Gastroesophageal sphincter (tissue), 4 donors: ENCODE data around the gene DMPK. TPM values are rescaled to one million over a fixed set of nuclear protein-coding genes. Genes with fewer than 3 reads are reported as not detected.
A peak's percentile ranks its signal among the peaks of the same experiment; 100 is the strongest.

Experiments
- ATAC-seq: fragments of 150-250 bp; one replicate; pipeline ENCODE4 v1.9.1; 2016; ENCODE audit warnings: mild to moderate bottlenecking, moderate library complexity
- H3K27ac ChIP-seq, 4 donors: fragments of 200-600 bp; sonication (generic) in 3 of 4; 1 replicate in 3 of 4; 2 replicates in 1 of 4; pipeline ENCODE4 v1.5.1; 2016 to 2019
- H3K27me3 ChIP-seq: fragments of 200-600 bp; sonication (generic); one replicate; pipeline ENCODE4 v1.5.1; 2019
- H3K36me3 ChIP-seq, 2 donors: fragments of 200-600 bp; sonication (generic); one replicate each; pipeline ENCODE4 v1.5.1; 2019; ENCODE audit warnings: control low read depth in 1 of 2
- H3K4me1 ChIP-seq, 3 donors: fragments of 200-600 bp; sonication (generic); 1 replicate in 2 of 3; 2 replicates in 1 of 3; pipeline ENCODE4 v1.5.1; 2016 to 2019; ENCODE audit warnings: control low read depth in 2 of 3
- H3K4me3 ChIP-seq, 2 donors: fragments of 200-600 bp; sonication (generic); one replicate each; pipeline ENCODE4 v1.5.1; 2019; ENCODE audit warnings: mild to moderate bottlenecking in 1 of 2, moderate library complexity in 1 of 2
- H3K9me3 ChIP-seq, 3 donors: fragments of 200-600 bp; sonication (generic); one replicate each; pipeline ENCODE4 v1.5.1; 2017 to 2019; ENCODE audit warnings: control low read depth in 2 of 3
- CTCF ChIP-seq, 4 experiments: fragments of 200-600 bp in 2 of 4; fragments of 450-650 bp in 2 of 4; sonication (generic) in 1 of 4; IDR thresholded peaks; one replicate each; pipeline ENCODE4 v1.5.1; 2017 to 2019; ENCODE audit warnings: antibody characterized with exemption in 4 of 4, mild to moderate bottlenecking in 2 of 4, moderate library complexity in 2 of 4
- EP300 ChIP-seq: sonication (generic); formaldehyde crosslinking; IDR thresholded peaks from one replicate; pipeline ENCODE4 v1.6.1; 2017; ENCODE audit warnings: antibody characterized with exemption, mild to moderate bottlenecking
- POLR2A ChIP-seq, 2 donors: fragments of 450-650 bp; IDR thresholded peaks; one replicate each; pipeline ENCODE4 v1.6.1; 2017; ENCODE audit warnings: antibody characterized with exemption in 2 of 2, mild to moderate bottlenecking in 2 of 2, moderate library complexity in 1 of 2
- POLR2AphosphoS5 ChIP-seq: sonication (generic); formaldehyde crosslinking; IDR thresholded peaks from one replicate; pipeline ENCODE4 v1.6.1; 2017; ENCODE audit warnings: antibody characterized with exemption
- WGBS, 2 donors: methylation state at CpG; one replicate each; pipeline ENCODE4 v1.1.5; 2018; ENCODE audit warnings: low coverage in 1 of 2; 5-methylcytosine and 5-hydroxymethylcytosine counted together
- total RNA-seq, 4 donors: library from RNA; depleted of rRNA; stranded (reverse); fragments of >200 nt; gene quantifications; one replicate each; pipeline ENCODE4 v1.1.0, GENCODE V29; 2016

Gene DMPK
- total RNA-seq, 4 donors from 2014 or later, result 223 to 464 (median 330) TPM

- no peaks in the 10 kb centered on the region for H3K27me3 ChIP-seq
- WGBS, 2 donors, result 71 to 84% methylated on average over 2 to 10 of the region's 10 CpGs
- H3K4me1 ChIP-seq, result peaks cover 0 to 17% (median 0%) of the 10 kb centered on the region in 3 donors
- no peaks in the 10 kb centered on the region for H3K9me3 ChIP-seq
- H3K27ac ChIP-seq, result no peak overlapping the region
- TF ChIP-seq EP300 (no peak), CTCF (IDR thresholded peaks at IDR 0.05) (no peak)
- ATAC-seq, result no peak
- H3K36me3 ChIP-seq, result no peaks in the 10 kb centered on the region
- H3K4me3 ChIP-seq, result no peak overlapping the region
Observed at GRCh38 chr19:45739498-45740439, 42.5 kb downstream of the DMPK start.

DNA sequence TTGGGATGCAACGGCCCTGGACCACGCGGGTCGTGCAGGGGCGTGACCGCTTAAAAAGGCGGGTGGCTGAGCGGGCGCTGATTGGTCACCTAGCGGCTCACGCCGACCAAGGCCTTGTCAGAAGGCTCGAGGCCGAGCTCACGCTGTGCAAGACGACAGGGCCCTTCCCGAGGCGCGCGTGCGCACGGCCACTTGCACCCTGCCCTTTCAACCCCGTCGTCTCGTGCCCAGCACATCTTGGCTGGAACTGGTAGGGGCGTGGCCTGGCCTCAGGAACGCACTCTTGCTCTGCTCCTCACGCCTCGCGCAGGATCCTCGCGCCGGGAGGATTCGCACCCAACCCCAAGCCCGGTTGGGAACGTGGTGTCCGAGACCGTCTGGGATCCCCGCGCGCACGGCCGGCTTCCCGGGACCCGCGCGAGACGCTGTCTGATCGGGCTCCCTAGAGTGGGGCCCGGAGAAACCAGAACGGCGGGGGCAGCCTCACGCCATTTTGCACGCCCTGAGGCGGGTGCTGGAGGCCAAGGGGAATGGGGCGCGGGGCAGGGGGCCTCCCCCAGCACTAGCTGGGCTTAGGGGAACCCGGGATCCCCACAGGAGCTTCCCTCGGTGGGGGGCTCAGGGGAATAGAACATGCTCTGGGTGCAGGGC is 49.0 kb downstream of the DMPK start, which contains the start of gene MEIOSIN:
Gene MEIOSIN (plus strand): TSS at position 280 of the 651 bp plus-strand sequence. CDS start 1,938 bp downstream, outside the sequence.
- ATAC-seq, result no peak
- H3K4me1 ChIP-seq, result peaks cover 0 to 21% (median 15%) of the 10 kb centered on the region in 3 donors
- H3K27ac ChIP-seq, result no peak within 1 kb of the TSS
- H3K4me3 ChIP-seq, result no peak within 1 kb of the TSS
- H3K9me3 ChIP-seq, result no peaks in the 10 kb centered on the region
- TF ChIP-seq POLR2A (IDR thresholded peaks at IDR 0.05), result no peak
- TF ChIP-seq POLR2AphosphoS5, result no peak
- TF ChIP-seq CTCF (IDR thresholded peaks at IDR 0.05), result no peak
- no peak for TF ChIP-seq EP300
- 91 to 100% methylated on average over 1 to 19 of the region's 59 CpGs for WGBS, 2 donors
- no peaks in the 10 kb centered on the region for H3K27me3 ChIP-seq
- H3K36me3 ChIP-seq, result no peaks in the 10 kb centered on the region

GRCh38 chr19:45730368-45731288 is 51.7 kb downstream of the DMPK start, which contains the start of gene FBXO46:
Gene FBXO46, minus strand, starts transcription at chr19:45730896. Its CDS starts 17,401 bp downstream, at chr19:45713495.
- 0 to 1% methylated on average over 15 to 29 of the region's 48 CpGs for WGBS, 2 donors

More at GRCh38 chr19:45730368-45731288, 51.7 kb downstream of the DMPK start, which contains the start of gene FBXO46:
- peaks cover 0 to 33% (median 15%) of the 10 kb centered on the region in 3 donors for H3K4me1 ChIP-seq
- no peaks in the 10 kb centered on the region for H3K36me3 ChIP-seq
- H3K27ac ChIP-seq, result peak within 1 kb of the TSS; percentile 51 to 87 (median 83)
- TF ChIP-seq CTCF (IDR thresholded peaks at IDR 0.05) (no peak), POLR2A (IDR thresholded peaks at IDR 0.05) (peak; percentile 61 to 66), POLR2AphosphoS5 (peak; percentile 82)
- ATAC-seq, result peak; percentile 99
- H3K9me3 ChIP-seq, result no peaks in the 10 kb centered on the region
- H3K27me3 ChIP-seq, result no peaks in the 10 kb centered on the region
- H3K4me3 ChIP-seq, result peak within 1 kb of the TSS; percentile 87 to 98
